CD14-positive monocyte (primary cell): Measurements from ENCODE around the gene AXIN1. TPM values are rescaled to one million over a fixed set of nuclear protein-coding genes. Genes with fewer than 3 reads are reported as not detected.

ENCODE experiments used
- DNase-seq, 3 donors: peaks; one replicate each; pipeline ENCODE4 v3.0.0-alpha.2; 2011 to 2022
- H2AFZ ChIP-seq: 2 replicates; pipeline ENCODE4 v1.6.0; 2012; ENCODE audit warnings: mild to moderate bottlenecking, low read depth, low read length, inconsistent platforms; ENCODE audit not compliant: insufficient read depth, poor library complexity, severe bottlenecking
- H3K27ac ChIP-seq, 2 donors: 1 replicate in 1 of 2; 2 replicates in 1 of 2; pipeline ENCODE4 v1.5.1; 2012 to 2013; ENCODE audit warnings: low read length in 2 of 2, control low read depth in 1 of 2, inconsistent platforms in 1 of 2, low read depth in 1 of 2, mild to moderate bottlenecking in 1 of 2
- H3K27me3 ChIP-seq, 2 donors: one replicate each; pipeline versions ENCODE4 v1.6.0 to v1.6.1; 2011 to 2013; ENCODE audit warnings: low read length in 2 of 2; ENCODE audit not compliant: control insufficient read depth in 2 of 2, insufficient read depth in 2 of 2
- H3K36me3 ChIP-seq, 2 donors: replicated peaks in 1 of 2; 1 replicate in 1 of 2; 2 replicates in 1 of 2; pipeline versions ENCODE4 v1.5.1 to v1.6.1; 2012 to 2013; ENCODE audit warnings: low read length in 2 of 2, control low read depth in 1 of 2, inconsistent platforms in 1 of 2, mild to moderate bottlenecking in 1 of 2; ENCODE audit not compliant: insufficient read depth in 2 of 2, control insufficient read depth in 1 of 2
- H3K4me1 ChIP-seq, 2 donors: 1 replicate in 1 of 2; 2 replicates in 1 of 2; pipeline versions ENCODE4 v1.5.1 to v1.6.1; 2012 to 2013; ENCODE audit warnings: low read length in 2 of 2, control low read depth in 1 of 2, inconsistent platforms in 1 of 2, mild to moderate bottlenecking in 1 of 2, moderate library complexity in 1 of 2; ENCODE audit not compliant: insufficient read depth in 2 of 2, control insufficient read depth in 1 of 2
- H3K4me2 ChIP-seq: replicated peaks from 2 replicates; pipeline ENCODE3; 2012; ENCODE audit warnings: low read length, moderate library complexity, mild to moderate bottlenecking; ENCODE audit not compliant: poor library complexity, severe bottlenecking; ENCODE audit errors: extremely low read depth
- H3K4me3 ChIP-seq, 3 experiments: fragments of 200-600 bp in 1 of 3; sonication (generic) in 1 of 3; replicated peaks in 1 of 3; 1 replicate in 2 of 3; 2 replicates in 1 of 3; pipeline ENCODE4 v1.5.1; 2011 to 2013; ENCODE audit warnings: low read length in 3 of 3, mild to moderate bottlenecking in 3 of 3, control low read depth in 2 of 3, low read depth in 2 of 3, inconsistent platforms in 1 of 3, moderate library complexity in 1 of 3
- H3K79me2 ChIP-seq: 2 replicates; pipeline ENCODE4 v1.6.0; 2012; ENCODE audit warnings: mild to moderate bottlenecking, control low read depth, inconsistent platforms, low read length, moderate library complexity; ENCODE audit not compliant: insufficient read depth
- H3K9ac ChIP-seq: 2 replicates; pipeline ENCODE4 v1.6.0; 2017; ENCODE audit warnings: low read length, mild to moderate bottlenecking; ENCODE audit not compliant: insufficient read depth, poor library complexity, severe bottlenecking
- H3K9me3 ChIP-seq, 2 donors: replicated peaks in 1 of 2; 1 replicate in 1 of 2; 2 replicates in 1 of 2; pipeline versions ENCODE4 v1.5.1 to v1.6.1; 2012 to 2013; ENCODE audit warnings: low read length in 2 of 2, control low read depth in 1 of 2; ENCODE audit not compliant: control insufficient read depth in 1 of 2, insufficient read depth in 1 of 2
- H4K20me1 ChIP-seq: 2 replicates; pipeline ENCODE4 v1.6.0; 2012; ENCODE audit warnings: mild to moderate bottlenecking, low read length, control low read depth, moderate library complexity; ENCODE audit not compliant: insufficient read depth
- H3K27ac Mint-ChIP-seq, 7 donors: one replicate each; pipeline ENCODE4 v1.8.0; 2020; ENCODE audit warnings: mild to moderate bottlenecking in 7 of 7, mixed read lengths in 7 of 7, moderate library complexity in 6 of 7, inconsistent platforms in 2 of 7
- H3K27me3 Mint-ChIP-seq, 3 donors: one replicate each; pipeline ENCODE4 v1.8.0; 2021 to 2022; ENCODE audit warnings: low read depth in 3 of 3, mild to moderate bottlenecking in 3 of 3, mixed read lengths in 3 of 3, moderate library complexity in 3 of 3, inconsistent platforms in 1 of 3
- H3K36me3 Mint-ChIP-seq, 2 donors: one replicate each; pipeline ENCODE4 v1.8.0; 2020; ENCODE audit warnings: mixed read lengths in 2 of 2, inconsistent platforms in 1 of 2, mild to moderate bottlenecking in 1 of 2
- H3K4me1 Mint-ChIP-seq: one replicate; pipeline ENCODE4 v1.8.0; 2020; ENCODE audit warnings: mild to moderate bottlenecking, mixed read lengths
- H3K4me3 Mint-ChIP-seq, 2 donors: one replicate each; pipeline ENCODE4 v1.8.0; 2020; ENCODE audit warnings: mild to moderate bottlenecking in 2 of 2, mixed read lengths in 2 of 2, moderate library complexity in 1 of 2
- H3K9me3 Mint-ChIP-seq, 7 donors: one replicate each; pipeline ENCODE4 v1.8.0; 2020 to 2022; ENCODE audit warnings: mixed read lengths in 7 of 7, mild to moderate bottlenecking in 6 of 7, moderate library complexity in 6 of 7, inconsistent platforms in 2 of 7
- WGBS: methylation state at CpG from one replicate; pipeline ENCODE4 v1.1.5; 2013; ENCODE audit warnings: missing lambda C conversion rate; ENCODE audit not compliant: insufficient coverage; 5-methylcytosine and 5-hydroxymethylcytosine counted together
- intact Hi-C, 2 donors: fragments of 100-400 bp; cut with micrococcal nuclease; formaldehyde crosslinking; loops; one replicate each; pipeline versions ENCODE4 v1.15.0 to v1.15.1; 2023
- polyA plus RNA-seq, 3 donors: library from polyadenylated mRNA; depleted of rRNA in 1 of 3; unstranded in 2 of 3; stranded (reverse) in 1 of 3; fragments of 300-500 nt in 2 of 3; fragments of >200 nt in 1 of 3; fragmentation: Illumina TruSeq in 2 of 3; gene quantifications; 1 replicate in 2 of 3; 2 replicates in 1 of 3; pipeline ENCODE4 v1.2.3, GENCODE V29; 2012 to 2021
- TF ChIP-seq, protein P1 (sequence below): fragments of 200-600 bp; IDR thresholded peaks from one replicate; pipeline ENCODE4 v1.8.0; 2022; ENCODE audit warnings: antibody characterized with exemption, mild to moderate bottlenecking

Gene AXIN1
- polyA plus RNA-seq, 3 donors = 0.30 to 20.9 (median 0.74) TPM

DNA sequence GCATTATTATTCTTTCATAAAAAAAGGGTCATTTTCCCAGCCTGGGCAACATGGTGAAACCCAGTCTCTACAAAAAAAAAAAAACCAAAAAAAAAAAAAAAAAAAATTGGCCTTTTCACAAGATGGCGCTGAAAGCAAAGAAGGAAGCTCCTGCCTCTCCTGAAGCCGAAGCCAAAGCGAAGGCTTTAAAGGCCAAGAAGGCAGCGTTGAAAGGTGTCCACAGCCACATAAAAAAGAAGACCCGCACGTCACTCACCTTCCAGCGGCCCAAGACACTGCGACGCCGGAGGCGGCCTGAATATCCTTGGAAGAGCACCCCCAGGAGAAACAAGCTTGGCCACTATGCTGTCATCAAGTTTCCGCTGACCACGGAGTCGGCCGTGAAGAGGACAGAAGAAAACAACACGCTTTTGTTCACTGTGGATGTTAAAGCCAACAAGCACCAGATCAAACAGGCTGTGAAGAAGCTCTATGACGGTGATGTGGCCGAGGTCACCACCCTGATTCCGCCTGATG, 34.2 kb upstream of the AXIN1 start:
- 90% methylated on average over 18 of the region's 19 CpGs for WGBS
- Histone ChIP-seq H3K27me3 (no peaks in the 10 kb centered on the region), H4K20me1 (no peaks in the 10 kb centered on the region), H3K4me1 (peaks cover 24 to 35% of the 10 kb centered on the region in 2 donors), H3K79me2 (peaks cover 8% of the 10 kb centered on the region), H3K36me3 (no peaks in the 10 kb centered on the region), H3K9me3 (no peaks in the 10 kb centered on the region), H3K27ac (no peak overlapping the region), H3K9ac (no peak overlapping the region), H3K4me3 (no peak overlapping the region), H2AFZ (no peak overlapping the region), H3K4me2 (no peak overlapping the region)
- Mint-ChIP-seq H3K27me3 (peaks cover 0 to 13% (median 11%) of the 10 kb centered on the region in 3 donors), H3K9me3 (peaks cover 0 to 1% (median 0%) of the 10 kb centered on the region in 7 donors), H3K27ac (peak overlapping the region in 1 of 7 donors; percentile 9), H3K36me3 (peaks cover 0 to 6% of the 10 kb centered on the region in 2 donors), H3K4me3 (no peak overlapping the region), H3K4me1 (peaks cover 27% of the 10 kb centered on the region)
- TF ChIP-seq, protein P1, sequence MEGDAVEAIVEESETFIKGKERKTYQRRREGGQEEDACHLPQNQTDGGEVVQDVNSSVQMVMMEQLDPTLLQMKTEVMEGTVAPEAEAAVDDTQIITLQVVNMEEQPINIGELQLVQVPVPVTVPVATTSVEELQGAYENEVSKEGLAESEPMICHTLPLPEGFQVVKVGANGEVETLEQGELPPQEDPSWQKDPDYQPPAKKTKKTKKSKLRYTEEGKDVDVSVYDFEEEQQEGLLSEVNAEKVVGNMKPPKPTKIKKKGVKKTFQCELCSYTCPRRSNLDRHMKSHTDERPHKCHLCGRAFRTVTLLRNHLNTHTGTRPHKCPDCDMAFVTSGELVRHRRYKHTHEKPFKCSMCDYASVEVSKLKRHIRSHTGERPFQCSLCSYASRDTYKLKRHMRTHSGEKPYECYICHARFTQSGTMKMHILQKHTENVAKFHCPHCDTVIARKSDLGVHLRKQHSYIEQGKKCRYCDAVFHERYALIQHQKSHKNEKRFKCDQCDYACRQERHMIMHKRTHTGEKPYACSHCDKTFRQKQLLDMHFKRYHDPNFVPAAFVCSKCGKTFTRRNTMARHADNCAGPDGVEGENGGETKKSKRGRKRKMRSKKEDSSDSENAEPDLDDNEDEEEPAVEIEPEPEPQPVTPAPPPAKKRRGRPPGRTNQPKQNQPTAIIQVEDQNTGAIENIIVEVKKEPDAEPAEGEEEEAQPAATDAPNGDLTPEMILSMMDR = no peak
- no peak for DNase-seq
- intact Hi-C loops = no loop called here

DNA sequence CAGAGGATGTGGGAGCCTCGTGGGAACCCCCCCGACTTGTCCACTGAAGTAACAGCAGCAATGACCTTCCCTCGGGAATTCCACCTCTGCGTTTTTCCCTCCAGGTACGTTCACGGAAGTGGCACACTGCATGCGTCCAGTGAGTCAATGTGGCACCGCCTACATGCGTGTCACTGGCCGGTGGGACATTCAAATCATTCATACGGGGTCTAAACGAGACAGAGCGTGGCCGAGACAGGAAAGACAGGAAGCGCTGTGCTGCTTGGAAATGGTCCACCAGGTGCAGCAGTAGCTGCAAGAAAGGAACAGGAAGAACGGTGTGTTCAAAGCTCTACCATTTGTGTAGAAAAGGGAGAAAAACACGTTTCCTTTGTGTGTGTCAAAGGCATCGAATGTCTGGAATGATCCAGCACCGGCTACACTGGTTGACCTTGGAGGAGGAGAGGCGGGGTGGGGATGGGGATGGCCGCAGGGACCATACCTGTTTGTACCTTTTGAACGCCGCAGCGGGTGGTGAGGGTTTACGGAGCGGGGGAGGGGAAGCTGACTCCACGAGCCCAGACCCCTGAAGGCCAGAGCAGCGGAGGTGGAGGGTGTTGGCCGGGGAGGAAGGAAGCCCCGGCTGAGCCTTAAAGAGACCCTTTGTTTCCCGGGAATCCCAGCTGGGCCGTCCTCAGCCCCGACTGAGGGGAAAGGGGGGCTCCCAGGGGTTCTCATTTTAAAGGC, 31.0 kb upstream of the AXIN1 start:
- Mint-ChIP-seq H3K36me3 (peaks cover 0 to 4% of the 10 kb centered on the region in 2 donors), H3K27ac (peak overlapping the region; percentile 77 to 92 (median 85)), H3K4me3 (peak overlapping the region; percentile 91 to 92), H3K9me3 (no peaks in the 10 kb centered on the region), H3K4me1 (peaks cover 39% of the 10 kb centered on the region), H3K27me3 (peaks cover 0 to 14% (median 11%) of the 10 kb centered on the region in 3 donors)
- no peaks in the 10 kb centered on the region for H3K27me3 ChIP-seq
- no peaks in the 10 kb centered on the region for H3K9me3 ChIP-seq
- peak overlapping the region; percentile 39 for H3K9ac ChIP-seq
- DNase-seq = peak; percentile 41 to 87 (median 73)
- H3K4me2 ChIP-seq = peak overlapping the region; percentile 99
- peaks cover 0 to 2% of the 10 kb centered on the region in 2 donors for H3K36me3 ChIP-seq
- peak overlapping the region; percentile 53 to 63 for H3K27ac ChIP-seq
- peak overlapping the region; percentile 50 to 92 (median 68) for H3K4me3 ChIP-seq
- H2AFZ ChIP-seq = peak overlapping the region; percentile 69
- H3K79me2 ChIP-seq = peaks cover 35% of the 10 kb centered on the region
- WGBS = 16% methylated on average over 31 of the region's 33 CpGs
- intact Hi-C loops = loop anchor here in 1 of 2 donors (2.0 kb wide), 1 partner anchor 31 kb away; the partner anchor contains the start of gene AXIN1
- H3K4me1 ChIP-seq = peaks cover 39 to 52% of the 10 kb centered on the region in 2 donors
- peaks cover 28% of the 10 kb centered on the region for H4K20me1 ChIP-seq
- TF ChIP-seq, protein P1 = no peak
